WTC11 (cell line): ENCODE results near the gene P3R3URF. TPM values are rescaled to one million over a fixed set of nuclear protein-coding genes. Genes with fewer than 3 reads are reported as not detected.

ENCODE experiments used
- ATAC-seq: fragments of 200-7000 bp; cut with Tn5 transposase; 2 replicates; pipeline ENCODE4 v1.10.0; 2021; ENCODE audit warnings: mild to moderate bottlenecking, moderate library complexity
- CTCF ChIA-PET: fragments of 300-600 bp; sonication (Branson Sonifier 250); formaldehyde crosslinking; loops from one replicate; lab custom pipeline; 2021; ENCODE audit warnings: antibody characterized with exemption; lab: Charles Lee
- POLR2A ChIA-PET: fragments of 350-600 bp; sonication (Branson Sonifier 250); formaldehyde crosslinking; loops from one replicate; lab custom pipeline; 2021; ENCODE audit warnings: antibody characterized with exemption; lab: Charles Lee
- DNase-seq: peaks from one replicate; pipeline ENCODE4 v3.0.0; 2021; ENCODE audit warnings: low spot score
- H3K27ac Mint-ChIP-seq: 2 replicates; pipeline ENCODE4 v1.8.0; 2021; ENCODE audit warnings: mixed read lengths
- H3K27me3 Mint-ChIP-seq: 2 replicates; pipeline ENCODE4 v1.8.0; 2021; ENCODE audit warnings: low read depth, mild to moderate bottlenecking, moderate library complexity, mixed read lengths
- H3K36me3 Mint-ChIP-seq: 2 replicates; pipeline ENCODE4 v1.8.0; 2021; ENCODE audit warnings: mixed read lengths
- H3K4me1 Mint-ChIP-seq: 2 replicates; pipeline ENCODE4 v1.8.0; 2022; ENCODE audit warnings: mixed read lengths
- H3K4me3 Mint-ChIP-seq: 2 replicates; pipeline ENCODE4 v1.8.0; 2021; ENCODE audit warnings: mild to moderate bottlenecking, moderate library complexity, mixed read lengths
- H3K9me3 Mint-ChIP-seq: 2 replicates; pipeline ENCODE4 v1.8.0; 2021; ENCODE audit warnings: mixed read lengths
- ATF1 ChIP-seq: sonication (generic); formaldehyde crosslinking; IDR thresholded peaks from 2 replicates; pipeline ENCODE4 v1.8.1; 2023; ENCODE audit warnings: mild to moderate bottlenecking, moderate library complexity, missing genetic modification reagents
- CBFB ChIP-seq: sonication (generic); formaldehyde crosslinking; IDR thresholded peaks from 2 replicates; pipeline ENCODE4 v1.8.1; 2022; ENCODE audit warnings: mild to moderate bottlenecking, low read depth, missing genetic modification reagents
- CDX4 ChIP-seq: fragments of 250-450 bp; sonication (Bioruptor Pico); IDR thresholded peaks from 2 replicates; pipeline ENCODE4 v1.9.0; 2021; ENCODE audit warnings: moderate library complexity, mild to moderate bottlenecking, inconsistent platforms, borderline replicate concordance
- E2F1 ChIP-seq: sonication (generic); formaldehyde crosslinking; IDR thresholded peaks from 2 replicates; pipeline ENCODE4 v1.8.0; 2022; ENCODE audit warnings: mild to moderate bottlenecking, missing genetic modification reagents
- ELF4 ChIP-seq: sonication (generic); formaldehyde crosslinking; IDR thresholded peaks from 2 replicates; pipeline ENCODE4 v1.8.1; 2022; ENCODE audit warnings: low read depth, mild to moderate bottlenecking, moderate library complexity, missing genetic modification reagents
- ERG ChIP-seq: fragments of 250-450 bp; sonication (Bioruptor Pico); IDR thresholded peaks from 2 replicates; pipeline ENCODE4 v1.8.0; 2021; ENCODE audit warnings: mild to moderate bottlenecking
- FOXP1 ChIP-seq: sonication (generic); formaldehyde crosslinking; IDR thresholded peaks from 2 replicates; pipeline ENCODE4 v1.8.0; 2022; ENCODE audit warnings: missing genetic modification reagents, mild to moderate bottlenecking, moderate library complexity, borderline replicate concordance
- GABPB1 ChIP-seq: sonication (generic); formaldehyde crosslinking; IDR thresholded peaks from 2 replicates; pipeline ENCODE4 v1.8.1; 2023; ENCODE audit warnings: mild to moderate bottlenecking, missing genetic modification reagents
- GTF2I ChIP-seq: fragments of 250-450 bp; sonication (Bioruptor Pico); conservative IDR thresholded peaks from 2 replicates; pipeline ENCODE4 v1.4.0; 2021; ENCODE audit warnings: mild to moderate bottlenecking
- IRF2 ChIP-seq: sonication (generic); formaldehyde crosslinking; IDR thresholded peaks from 2 replicates; pipeline ENCODE4 v1.8.0; 2022; ENCODE audit warnings: low read depth, missing genetic modification reagents, borderline replicate concordance
- JUN ChIP-seq: sonication (generic); formaldehyde crosslinking; IDR thresholded peaks from 2 replicates; pipeline ENCODE4 v1.8.0; 2023; ENCODE audit warnings: mild to moderate bottlenecking, missing genetic modification reagents
- TEAD1 ChIP-seq: sonication (generic); formaldehyde crosslinking; IDR thresholded peaks from 2 replicates; pipeline ENCODE4 v1.8.0; 2022; ENCODE audit warnings: mild to moderate bottlenecking, missing genetic modification reagents
- TP53 ChIP-seq: sonication (generic); formaldehyde crosslinking; IDR thresholded peaks from 2 replicates; pipeline ENCODE4 v1.8.1; 2023; ENCODE audit warnings: mild to moderate bottlenecking, missing genetic modification reagents
- ZBTB21 ChIP-seq: sonication (generic); formaldehyde crosslinking; IDR thresholded peaks from 2 replicates; pipeline ENCODE4 v1.8.1; 2023; ENCODE audit warnings: mild to moderate bottlenecking, missing genetic modification reagents, borderline replicate concordance
- ZSCAN18 ChIP-seq: fragments of 250-450 bp; sonication (Bioruptor Pico); IDR thresholded peaks from 2 replicates; pipeline ENCODE4 v2.1.2; 2022; ENCODE audit warnings: mild to moderate bottlenecking, moderate library complexity
- total RNA-seq: library from RNA; stranded (reverse); gene quantifications from 3 replicates; pipeline ENCODE4 v1.2.3, GENCODE V29; 2021
- TF ChIP-seq, protein P1 (sequence below): sonication (generic); formaldehyde crosslinking; IDR thresholded peaks from 2 replicates; pipeline ENCODE4 v1.8.0; 2023; ENCODE audit warnings: missing genetic modification reagents, mild to moderate bottlenecking, borderline replicate concordance
- TF ChIP-seq, protein P2 (sequence below): sonication (generic); formaldehyde crosslinking; IDR thresholded peaks from 2 replicates; pipeline ENCODE4 v1.8.1; 2022; ENCODE audit warnings: mild to moderate bottlenecking, missing genetic modification reagents, moderate library complexity, borderline replicate concordance
- TF ChIP-seq, protein P3 (sequence below): sonication (generic); formaldehyde crosslinking; IDR thresholded peaks from 2 replicates; pipeline ENCODE4 v1.8.1; 2023; ENCODE audit warnings: mild to moderate bottlenecking, moderate library complexity, missing genetic modification reagents
- TF ChIP-seq, protein P4 (sequence below): sonication (generic); formaldehyde crosslinking; IDR thresholded peaks from 2 replicates; pipeline ENCODE4 v1.8.1; 2023; ENCODE audit warnings: mild to moderate bottlenecking, missing genetic modification reagents, moderate library complexity
- TF ChIP-seq, protein P5 (sequence below): sonication (generic); formaldehyde crosslinking; IDR thresholded peaks from 2 replicates; pipeline ENCODE4 v1.8.0; 2022; ENCODE audit warnings: mild to moderate bottlenecking, missing genetic modification reagents

The P3R3URF gene
- total RNA-seq, 1 experiment from 2014 or later, result not detected

DNA sequence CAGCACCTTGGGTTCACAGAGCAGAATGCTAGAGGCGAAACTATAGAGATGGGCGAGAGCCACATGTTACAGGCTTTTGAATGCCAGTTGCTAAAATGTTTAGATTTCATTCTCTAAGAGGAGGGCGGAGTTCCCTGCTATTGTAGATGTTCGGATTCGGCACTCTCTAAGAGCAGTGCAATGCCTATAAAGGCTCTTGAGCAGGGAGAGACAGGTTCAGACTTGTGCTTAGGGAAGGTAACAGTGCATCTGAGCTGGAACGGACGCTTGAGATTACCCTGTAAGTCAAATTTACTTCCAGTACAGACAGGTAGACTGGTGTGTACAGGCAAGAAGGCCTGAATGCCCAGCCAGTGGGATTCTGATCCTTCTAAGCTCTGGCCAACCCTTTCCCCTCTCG lies 42.2 kb upstream of the P3R3URF start:
- TF ChIP-seq, protein P1, sequence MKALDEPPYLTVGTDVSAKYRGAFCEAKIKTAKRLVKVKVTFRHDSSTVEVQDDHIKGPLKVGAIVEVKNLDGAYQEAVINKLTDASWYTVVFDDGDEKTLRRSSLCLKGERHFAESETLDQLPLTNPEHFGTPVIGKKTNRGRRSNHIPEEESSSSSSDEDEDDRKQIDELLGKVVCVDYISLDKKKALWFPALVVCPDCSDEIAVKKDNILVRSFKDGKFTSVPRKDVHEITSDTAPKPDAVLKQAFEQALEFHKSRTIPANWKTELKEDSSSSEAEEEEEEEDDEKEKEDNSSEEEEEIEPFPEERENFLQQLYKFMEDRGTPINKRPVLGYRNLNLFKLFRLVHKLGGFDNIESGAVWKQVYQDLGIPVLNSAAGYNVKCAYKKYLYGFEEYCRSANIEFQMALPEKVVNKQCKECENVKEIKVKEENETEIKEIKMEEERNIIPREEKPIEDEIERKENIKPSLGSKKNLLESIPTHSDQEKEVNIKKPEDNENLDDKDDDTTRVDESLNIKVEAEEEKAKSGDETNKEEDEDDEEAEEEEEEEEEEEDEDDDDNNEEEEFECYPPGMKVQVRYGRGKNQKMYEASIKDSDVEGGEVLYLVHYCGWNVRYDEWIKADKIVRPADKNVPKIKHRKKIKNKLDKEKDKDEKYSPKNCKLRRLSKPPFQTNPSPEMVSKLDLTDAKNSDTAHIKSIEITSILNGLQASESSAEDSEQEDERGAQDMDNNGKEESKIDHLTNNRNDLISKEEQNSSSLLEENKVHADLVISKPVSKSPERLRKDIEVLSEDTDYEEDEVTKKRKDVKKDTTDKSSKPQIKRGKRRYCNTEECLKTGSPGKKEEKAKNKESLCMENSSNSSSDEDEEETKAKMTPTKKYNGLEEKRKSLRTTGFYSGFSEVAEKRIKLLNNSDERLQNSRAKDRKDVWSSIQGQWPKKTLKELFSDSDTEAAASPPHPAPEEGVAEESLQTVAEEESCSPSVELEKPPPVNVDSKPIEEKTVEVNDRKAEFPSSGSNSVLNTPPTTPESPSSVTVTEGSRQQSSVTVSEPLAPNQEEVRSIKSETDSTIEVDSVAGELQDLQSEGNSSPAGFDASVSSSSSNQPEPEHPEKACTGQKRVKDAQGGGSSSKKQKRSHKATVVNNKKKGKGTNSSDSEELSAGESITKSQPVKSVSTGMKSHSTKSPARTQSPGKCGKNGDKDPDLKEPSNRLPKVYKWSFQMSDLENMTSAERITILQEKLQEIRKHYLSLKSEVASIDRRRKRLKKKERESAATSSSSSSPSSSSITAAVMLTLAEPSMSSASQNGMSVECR (CRISPR knock-in tag), result no peak
- TF ChIP-seq, protein P2, sequence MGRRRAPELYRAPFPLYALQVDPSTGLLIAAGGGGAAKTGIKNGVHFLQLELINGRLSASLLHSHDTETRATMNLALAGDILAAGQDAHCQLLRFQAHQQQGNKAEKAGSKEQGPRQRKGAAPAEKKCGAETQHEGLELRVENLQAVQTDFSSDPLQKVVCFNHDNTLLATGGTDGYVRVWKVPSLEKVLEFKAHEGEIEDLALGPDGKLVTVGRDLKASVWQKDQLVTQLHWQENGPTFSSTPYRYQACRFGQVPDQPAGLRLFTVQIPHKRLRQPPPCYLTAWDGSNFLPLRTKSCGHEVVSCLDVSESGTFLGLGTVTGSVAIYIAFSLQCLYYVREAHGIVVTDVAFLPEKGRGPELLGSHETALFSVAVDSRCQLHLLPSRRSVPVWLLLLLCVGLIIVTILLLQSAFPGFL, result no peak
- TF ChIP-seq, protein P3, sequence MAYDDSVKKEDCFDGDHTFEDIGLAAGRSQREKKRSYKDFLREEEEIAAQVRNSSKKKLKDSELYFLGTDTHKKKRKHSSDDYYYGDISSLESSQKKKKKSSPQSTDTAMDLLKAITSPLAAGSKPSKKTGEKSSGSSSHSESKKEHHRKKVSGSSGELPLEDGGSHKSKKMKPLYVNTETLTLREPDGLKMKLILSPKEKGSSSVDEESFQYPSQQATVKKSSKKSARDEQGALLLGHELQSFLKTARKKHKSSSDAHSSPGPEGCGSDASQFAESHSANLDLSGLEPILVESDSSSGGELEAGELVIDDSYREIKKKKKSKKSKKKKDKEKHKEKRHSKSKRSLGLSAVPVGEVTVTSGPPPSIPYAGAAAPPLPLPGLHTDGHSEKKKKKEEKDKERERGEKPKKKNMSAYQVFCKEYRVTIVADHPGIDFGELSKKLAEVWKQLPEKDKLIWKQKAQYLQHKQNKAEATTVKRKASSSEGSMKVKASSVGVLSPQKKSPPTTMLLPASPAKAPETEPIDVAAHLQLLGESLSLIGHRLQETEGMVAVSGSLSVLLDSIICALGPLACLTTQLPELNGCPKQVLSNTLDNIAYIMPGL (CRISPR knock-in tag), result no peak
- no peak for TF ChIP-seq ATF1 (CRISPR knock-in tag)
- TF ChIP-seq FOXP1 (CRISPR knock-in tag), result no peak
- no peak for TF ChIP-seq CBFB (CRISPR knock-in tag)
- no peak for TF ChIP-seq ZBTB21
- no peak for TF ChIP-seq GTF2I
- no peak for TF ChIP-seq GABPB1 (CRISPR knock-in tag)
- TF ChIP-seq IRF2, result no peak
- TF ChIP-seq ERG (CRISPR knock-in tag), result no peak
- no peak for TF ChIP-seq E2F1 (CRISPR knock-in tag)
- TF ChIP-seq, protein P4, sequence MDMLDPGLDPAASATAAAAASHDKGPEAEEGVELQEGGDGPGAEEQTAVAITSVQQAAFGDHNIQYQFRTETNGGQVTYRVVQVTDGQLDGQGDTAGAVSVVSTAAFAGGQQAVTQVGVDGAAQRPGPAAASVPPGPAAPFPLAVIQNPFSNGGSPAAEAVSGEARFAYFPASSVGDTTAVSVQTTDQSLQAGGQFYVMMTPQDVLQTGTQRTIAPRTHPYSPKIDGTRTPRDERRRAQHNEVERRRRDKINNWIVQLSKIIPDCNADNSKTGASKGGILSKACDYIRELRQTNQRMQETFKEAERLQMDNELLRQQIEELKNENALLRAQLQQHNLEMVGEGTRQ (CRISPR knock-in tag), result no peak
- TF ChIP-seq ELF4 (CRISPR knock-in tag), result no peak
- TF ChIP-seq, protein P5, sequence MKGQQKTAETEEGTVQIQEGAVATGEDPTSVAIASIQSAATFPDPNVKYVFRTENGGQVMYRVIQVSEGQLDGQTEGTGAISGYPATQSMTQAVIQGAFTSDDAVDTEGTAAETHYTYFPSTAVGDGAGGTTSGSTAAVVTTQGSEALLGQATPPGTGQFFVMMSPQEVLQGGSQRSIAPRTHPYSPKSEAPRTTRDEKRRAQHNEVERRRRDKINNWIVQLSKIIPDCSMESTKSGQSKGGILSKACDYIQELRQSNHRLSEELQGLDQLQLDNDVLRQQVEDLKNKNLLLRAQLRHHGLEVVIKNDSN (CRISPR knock-in tag), result no peak
- no peak for TF ChIP-seq ZSCAN18 (CRISPR knock-in tag)
- TF ChIP-seq CDX4 (CRISPR knock-in tag), result no peak
- TF ChIP-seq JUN (CRISPR knock-in tag), result no peak
- no peak for TF ChIP-seq TEAD1 (CRISPR knock-in tag)
- TF ChIP-seq TP53, result no peak
- no peak for ATAC-seq
- POLR2A ChIA-PET, result no interaction called here
- DNase-seq, result no peak
- Mint-ChIP-seq H3K27me3 (no peaks in the 10 kb centered on the region), H3K4me1 (peaks cover 23% of the 10 kb centered on the region), H3K27ac (no peak overlapping the region), H3K4me3 (no peak overlapping the region), H3K9me3 (no peaks in the 10 kb centered on the region), H3K36me3 (no peaks in the 10 kb centered on the region)
- CTCF ChIA-PET, result interaction anchor here (6.6 kb wide), 1 partner anchor 20 kb away, joined by 55 read pairs; the partner anchor contains the start of gene POMGNT1
